ENCODE measurements around the gene PLSCR5. TPM values are rescaled to one million over a fixed set of nuclear protein-coding genes. Genes with fewer than 3 reads are reported as not detected.

The PLSCR5 gene
- total RNA-seq, 1 experiment from 2014 or later, result not detected

DNA sequence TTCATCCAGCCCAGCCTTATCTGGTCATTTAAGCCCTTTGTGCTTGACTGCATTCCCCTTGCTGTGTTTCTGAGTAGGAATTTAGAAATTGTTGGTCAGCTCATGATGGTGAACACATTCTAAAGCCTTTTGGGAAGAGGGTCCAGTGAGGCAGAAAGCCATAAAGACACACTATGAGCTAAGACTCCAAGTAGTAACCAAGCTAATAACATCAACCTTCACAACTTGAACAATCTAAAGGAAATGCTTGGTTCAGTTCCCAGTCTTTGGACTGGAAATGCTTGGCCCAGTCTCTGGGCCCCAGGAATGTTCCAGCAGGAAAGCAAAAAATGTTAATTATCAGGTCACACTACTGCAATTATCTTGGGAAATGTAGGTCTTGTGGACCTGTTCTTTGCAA lies 68.5 kb downstream of the PLSCR5 start:
- H3K9me3 ChIP-seq, result no peaks in the 10 kb centered on the region
- peaks cover 90% of the 10 kb centered on the region for H3K36me3 ChIP-seq
- no peak for DNase-seq
- H3K27me3 ChIP-seq, result no peaks in the 10 kb centered on the region
- no peak overlapping the region for H3K4me3 ChIP-seq

Other genes starting within 250 kb of the PLSCR5 start
- gene PLSCR2, start 135.8 kb downstream of the PLSCR5 start, total RNA-seq (2014; rRNA removed; shearing (Covaris generic); ENCODE audit: low replicate concordance), result not detected in 2 replicates
- gene PLSCR1, start 60.7 kb downstream of the PLSCR5 start, total RNA-seq (2014; rRNA removed; shearing (Covaris generic); ENCODE audit: low replicate concordance), result 113 and 117 TPM in 2 replicates

All from MG63 (cell line).